Measurements from ENCODE around the gene PROSER1.
A peak's percentile ranks its signal among the peaks of the same experiment; 100 is the strongest.
"Not testable (repeated sequence)": the region's sequence is repeated elsewhere in the genome, so short reads cannot be mapped to it uniquely, and the experiment has no call there.

PROSER1 gene

DNA sequence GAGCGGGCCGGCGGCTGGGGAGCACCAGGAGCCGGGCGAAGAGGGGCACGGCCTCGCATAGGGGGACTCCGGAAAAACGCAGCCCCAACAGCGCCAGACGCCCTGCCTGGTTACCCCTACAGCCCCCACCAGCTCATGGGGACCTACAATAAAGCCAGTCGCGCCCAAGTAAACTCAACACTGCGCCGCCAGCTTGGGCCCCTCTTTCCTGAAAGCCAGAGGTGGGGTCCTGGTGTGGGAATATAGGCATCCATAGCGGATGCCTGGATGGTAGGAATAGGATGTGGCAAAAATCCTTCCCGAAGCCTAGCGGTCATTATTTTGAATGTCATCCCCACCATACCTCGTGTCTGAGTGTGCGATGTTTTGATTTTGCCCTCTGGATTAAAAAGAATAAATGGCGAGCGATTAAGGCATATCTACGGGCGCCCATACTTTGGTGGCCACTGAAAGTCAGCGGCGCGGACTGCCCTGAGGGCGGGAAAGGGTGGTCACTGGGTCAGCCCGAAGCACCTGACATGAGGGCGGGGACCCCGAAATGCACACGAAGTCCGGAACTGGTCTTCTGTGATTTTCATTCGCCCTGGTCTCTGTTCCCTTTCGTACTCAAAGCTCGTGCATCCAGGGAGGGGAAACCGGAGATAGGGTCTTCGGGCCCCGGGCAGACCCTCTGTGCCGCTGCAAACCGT is at the start of gene PROSER1, which contains the start of gene NHLRC3:
TSS of gene PROSER1 (minus strand) at position 210 of the 689 bp plus-strand sequence. CDS start 847 bp downstream, outside the sequence.
TSS of gene NHLRC3 (plus strand) at position 577 of the 689 bp plus-strand sequence. CDS start 184 bp downstream, outside the sequence.
- Histone ChIP-seq H3K9ac (ENCODE audit: low read depth, low read length) (peak within 1 kb of the TSS; percentile 83), H3K9me3 (ENCODE audit: control insufficient read depth, insufficient read depth, low read length) (no peaks in the 10 kb centered on the region), H3K4me1 (ENCODE audit: control insufficient read depth, insufficient read depth, low read length) (peaks cover 23% of the 10 kb centered on the region), H3K27me3 (ENCODE audit: control insufficient read depth, insufficient read depth, low read length) (no peaks in the 10 kb centered on the region), H3K4me3 (ENCODE audit: low read depth, low read length) (peak within 1 kb of the TSS; percentile 85), H3K36me3 (ENCODE audit: control insufficient read depth, insufficient read depth, low read length) (peaks cover 14% of the 10 kb centered on the region), H3K27ac (ENCODE audit: low read depth, low read length) (peak within 1 kb of the TSS; percentile 96)

DNA sequence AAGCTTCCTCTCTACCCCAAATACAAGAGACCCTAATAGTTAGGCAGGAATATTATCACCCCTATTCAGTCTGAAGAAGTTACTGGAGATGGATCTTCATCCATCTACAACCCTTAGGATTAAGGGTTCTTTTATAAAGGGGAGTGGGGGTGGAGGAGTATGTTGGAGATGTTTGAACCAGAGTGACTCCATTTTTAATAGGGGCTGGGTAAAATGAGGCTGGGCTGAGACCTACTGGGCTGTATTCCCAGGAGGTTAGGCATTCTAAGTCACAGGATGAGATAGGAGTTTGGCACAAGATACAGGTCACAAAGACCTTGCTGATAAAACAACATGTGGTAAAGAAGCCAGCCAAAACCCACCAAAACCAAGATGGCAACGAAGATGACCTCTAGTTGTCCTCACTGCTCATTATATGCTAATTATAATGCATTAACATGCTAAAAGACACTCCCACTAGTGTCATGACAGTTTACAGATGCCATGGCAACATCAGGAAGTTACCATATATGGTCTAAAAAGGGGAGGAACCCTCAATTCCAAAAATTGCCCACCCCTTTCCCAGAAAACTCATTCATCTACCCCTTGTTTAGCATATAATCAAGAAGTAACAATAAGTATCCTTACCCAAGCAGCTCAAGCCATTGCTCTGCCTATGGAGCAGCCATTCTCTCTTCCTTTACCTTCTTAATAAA is 48.5 kb upstream of the PROSER1 start:
- not testable (repeated sequence) for H3K9me3 ChIP-seq (ENCODE audit: control insufficient read depth, insufficient read depth, low read length); H3K27ac ChIP-seq (ENCODE audit: low read depth, low read length); H3K27me3 ChIP-seq (ENCODE audit: control insufficient read depth, insufficient read depth, low read length); H3K4me3 ChIP-seq (ENCODE audit: low read depth, low read length); H3K36me3 ChIP-seq (ENCODE audit: control insufficient read depth, insufficient read depth, low read length); H3K4me1 ChIP-seq (ENCODE audit: control insufficient read depth, insufficient read depth, low read length); H3K9ac ChIP-seq (ENCODE audit: low read depth, low read length)

DNA sequence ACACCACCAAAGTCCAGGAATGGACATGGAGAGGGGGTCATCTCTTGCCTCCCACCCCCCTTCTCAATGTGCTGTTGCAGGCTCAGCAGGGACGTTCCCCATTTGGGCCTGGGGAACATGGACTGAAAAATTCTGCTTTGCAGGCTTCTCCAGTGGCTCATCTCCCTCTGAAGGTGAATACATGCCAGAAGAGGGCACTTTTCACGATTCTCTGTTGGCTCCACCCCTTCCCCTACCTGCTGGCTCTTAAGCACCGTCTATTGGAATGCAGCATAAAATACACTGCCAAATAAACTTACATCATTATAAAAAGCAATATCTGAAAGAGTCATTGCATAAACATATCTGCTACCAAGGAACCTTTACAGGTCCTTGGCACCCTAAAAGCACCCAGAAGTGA is 36.1 kb upstream of the PROSER1 start:
- H3K27me3 ChIP-seq (ENCODE audit: control insufficient read depth, insufficient read depth, low read length) = no peaks in the 10 kb centered on the region
- no peaks in the 10 kb centered on the region for H3K36me3 ChIP-seq (ENCODE audit: control insufficient read depth, insufficient read depth, low read length)
- no peak overlapping the region for H3K27ac ChIP-seq (ENCODE audit: low read depth, low read length)
- H3K9ac ChIP-seq (ENCODE audit: low read depth, low read length) = no peak overlapping the region
- no peak overlapping the region for H3K4me3 ChIP-seq (ENCODE audit: low read depth, low read length)
- no peaks in the 10 kb centered on the region for H3K4me1 ChIP-seq (ENCODE audit: control insufficient read depth, insufficient read depth, low read length)
- H3K9me3 ChIP-seq (ENCODE audit: control insufficient read depth, insufficient read depth, low read length) = no peaks in the 10 kb centered on the region

DNA sequence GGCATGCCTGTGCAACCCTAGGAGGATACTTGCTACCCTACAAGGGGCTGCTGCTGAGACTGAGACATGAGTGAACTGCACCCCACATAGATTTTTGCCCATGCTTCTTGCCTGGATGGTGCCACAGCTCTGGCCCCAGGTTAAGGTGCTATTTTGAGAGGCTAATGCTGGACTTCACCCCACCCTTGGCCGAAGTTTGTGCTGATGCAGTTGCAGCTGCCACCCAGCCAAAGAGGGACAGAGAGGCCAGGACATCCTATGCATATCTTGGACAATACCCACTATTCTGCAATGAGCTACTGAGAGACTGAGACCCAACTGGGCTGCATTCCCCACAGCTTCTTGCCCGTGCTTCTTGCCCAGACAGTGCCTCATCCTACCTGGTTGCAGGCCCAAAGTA is 35.0 kb upstream of the PROSER1 start:
- Histone ChIP-seq H3K36me3 (ENCODE audit: control insufficient read depth, insufficient read depth, low read length) (no peaks in the 10 kb centered on the region), H3K9me3 (ENCODE audit: control insufficient read depth, insufficient read depth, low read length) (no peaks in the 10 kb centered on the region), H3K27ac (ENCODE audit: low read depth, low read length) (no peak overlapping the region), H3K9ac (ENCODE audit: low read depth, low read length) (no peak overlapping the region), H3K4me1 (ENCODE audit: control insufficient read depth, insufficient read depth, low read length) (no peaks in the 10 kb centered on the region), H3K4me3 (ENCODE audit: low read depth, low read length) (no peak overlapping the region), H3K27me3 (ENCODE audit: control insufficient read depth, insufficient read depth, low read length) (no peaks in the 10 kb centered on the region)

DNA sequence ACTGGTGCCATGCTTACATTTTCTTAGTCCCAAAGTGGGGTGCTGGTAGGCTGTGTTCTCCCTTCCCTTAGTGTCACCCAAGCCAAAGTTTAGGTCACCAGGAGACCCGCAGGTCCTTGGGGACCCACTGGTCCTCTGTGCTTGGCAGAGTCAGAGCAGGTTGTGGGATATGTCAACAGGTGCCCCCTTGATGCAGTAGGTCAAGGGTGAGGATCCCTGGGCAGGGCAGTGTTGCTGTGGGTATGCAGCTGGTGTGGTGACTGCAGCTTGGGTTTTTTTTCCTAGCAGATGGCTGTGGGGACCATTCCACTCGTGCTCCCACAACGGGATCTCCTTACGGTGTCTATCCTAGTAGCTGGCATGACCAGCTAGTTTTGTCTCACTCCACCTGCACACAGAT is 24.1 kb upstream of the PROSER1 start:
- no peaks in the 10 kb centered on the region for H3K4me1 ChIP-seq (ENCODE audit: control insufficient read depth, insufficient read depth, low read length)
- no peaks in the 10 kb centered on the region for H3K36me3 ChIP-seq (ENCODE audit: control insufficient read depth, insufficient read depth, low read length)
- no peak overlapping the region for H3K9ac ChIP-seq (ENCODE audit: low read depth, low read length)
- H3K4me3 ChIP-seq (ENCODE audit: low read depth, low read length) = no peak overlapping the region
- no peak overlapping the region for H3K27ac ChIP-seq (ENCODE audit: low read depth, low read length)
- H3K9me3 ChIP-seq (ENCODE audit: control insufficient read depth, insufficient read depth, low read length) = no peaks in the 10 kb centered on the region
- no peaks in the 10 kb centered on the region for H3K27me3 ChIP-seq (ENCODE audit: control insufficient read depth, insufficient read depth, low read length)

DNA sequence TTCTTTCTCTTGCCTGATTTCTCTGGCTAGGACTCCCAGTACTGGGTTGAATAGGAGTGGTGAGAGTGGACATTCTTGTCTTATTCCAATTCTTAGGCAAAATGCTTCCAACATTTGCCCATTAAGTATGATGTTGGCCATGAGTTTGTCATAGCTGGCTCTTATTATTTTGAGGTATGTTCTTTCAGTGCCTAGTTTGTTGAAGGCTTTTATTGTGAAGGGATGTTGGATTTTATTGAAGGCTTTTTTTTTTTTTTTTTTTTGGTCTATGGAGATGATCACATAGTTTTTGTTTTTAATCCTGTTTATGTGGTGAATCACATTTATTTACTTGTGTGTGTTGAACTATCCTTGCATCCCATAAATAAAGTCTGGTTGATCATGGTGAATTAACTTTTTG is 20.2 kb upstream of the PROSER1 start:
- Histone ChIP-seq H3K36me3 (ENCODE audit: control insufficient read depth, insufficient read depth, low read length) (no peaks in the 10 kb centered on the region), H3K27ac (ENCODE audit: low read depth, low read length) (no peak overlapping the region), H3K9ac (ENCODE audit: low read depth, low read length) (no peak overlapping the region), H3K4me1 (ENCODE audit: control insufficient read depth, insufficient read depth, low read length) (no peaks in the 10 kb centered on the region), H3K4me3 (ENCODE audit: low read depth, low read length) (no peak overlapping the region), H3K27me3 (ENCODE audit: control insufficient read depth, insufficient read depth, low read length) (no peaks in the 10 kb centered on the region), H3K9me3 (ENCODE audit: control insufficient read depth, insufficient read depth, low read length) (no peaks in the 10 kb centered on the region)

DNA sequence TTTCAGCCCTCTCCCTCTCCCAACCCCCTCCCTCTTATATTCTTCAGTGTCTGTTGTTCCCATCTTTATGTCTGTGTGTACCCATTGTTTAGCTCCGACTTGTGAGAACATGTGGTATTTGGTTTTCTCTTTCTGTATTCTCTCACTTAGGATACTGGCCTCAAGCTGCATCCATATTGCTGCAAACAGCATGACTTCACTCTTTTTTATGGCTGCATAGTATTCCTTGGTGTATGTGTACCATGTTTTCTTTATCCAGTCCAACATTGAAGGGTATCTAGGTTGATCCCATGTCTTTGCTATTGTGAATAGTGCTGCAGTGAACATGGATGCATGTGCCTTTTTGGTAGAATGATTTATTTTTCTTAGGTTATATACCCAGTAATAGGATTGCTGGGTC is 18.1 kb upstream of the PROSER1 start:
- Histone ChIP-seq H3K9ac (ENCODE audit: low read depth, low read length) (no peak overlapping the region), H3K4me3 (ENCODE audit: low read depth, low read length) (no peak overlapping the region), H3K4me1 (ENCODE audit: control insufficient read depth, insufficient read depth, low read length) (no peaks in the 10 kb centered on the region; the same call in 1 of the 2 replicates), H3K27me3 (ENCODE audit: control insufficient read depth, insufficient read depth, low read length) (no peaks in the 10 kb centered on the region), H3K36me3 (ENCODE audit: control insufficient read depth, insufficient read depth, low read length) (no peaks in the 10 kb centered on the region), H3K27ac (ENCODE audit: low read depth, low read length) (no peak overlapping the region), H3K9me3 (ENCODE audit: control insufficient read depth, insufficient read depth, low read length) (no peaks in the 10 kb centered on the region)

DNA sequence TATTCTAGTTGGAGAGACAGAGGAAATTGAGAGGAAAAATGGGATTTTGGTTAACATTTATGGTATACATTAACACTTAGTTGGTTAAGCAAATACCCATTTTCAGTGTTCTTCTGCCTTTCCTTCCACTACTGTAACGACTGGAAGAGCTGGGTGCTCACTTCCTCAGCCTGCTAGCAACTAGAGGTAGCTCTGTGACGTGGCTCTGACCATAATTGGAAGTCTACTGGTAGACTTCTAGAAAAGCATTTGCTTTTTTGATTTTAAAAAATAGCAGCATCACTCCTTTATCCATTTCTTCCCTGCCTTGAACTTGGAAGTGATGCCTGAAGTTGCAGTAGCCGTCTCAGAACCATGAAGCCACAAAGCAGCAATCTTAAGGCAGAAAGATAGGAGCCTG is 16.2 kb upstream of the PROSER1 start:
- H3K4me3 ChIP-seq (ENCODE audit: low read depth, low read length) = no peak overlapping the region
- H3K9me3 ChIP-seq (ENCODE audit: control insufficient read depth, insufficient read depth, low read length) = no peaks in the 10 kb centered on the region
- no peak overlapping the region for H3K9ac ChIP-seq (ENCODE audit: low read depth, low read length)
- H3K36me3 ChIP-seq (ENCODE audit: control insufficient read depth, insufficient read depth, low read length) = no peaks in the 10 kb centered on the region; the same call in 1 of the 2 replicates
- no peaks in the 10 kb centered on the region; the same call in 1 of the 2 replicates for H3K4me1 ChIP-seq (ENCODE audit: control insufficient read depth, insufficient read depth, low read length)
- H3K27me3 ChIP-seq (ENCODE audit: control insufficient read depth, insufficient read depth, low read length) = no peaks in the 10 kb centered on the region
- H3K27ac ChIP-seq (ENCODE audit: low read depth, low read length) = no peak overlapping the region

DNA sequence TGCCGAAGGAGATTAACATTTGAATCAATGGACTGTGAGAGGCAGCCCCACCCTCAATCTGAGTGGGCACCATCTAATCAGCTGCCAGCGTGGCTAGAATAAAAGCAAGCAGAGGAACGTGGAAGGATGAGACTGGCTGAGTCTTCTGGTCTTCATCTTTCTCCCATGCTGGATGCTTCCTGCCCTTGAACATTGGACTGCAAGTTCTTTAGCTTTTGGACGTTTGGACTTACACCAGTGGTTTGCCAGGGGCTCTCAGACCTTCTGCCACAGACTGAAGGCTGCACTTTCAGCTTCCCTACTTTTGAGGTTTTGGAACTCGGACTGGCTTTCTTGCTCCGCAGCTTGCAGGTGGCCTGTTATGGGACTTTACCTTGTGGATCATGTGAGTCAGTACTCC is 15.1 kb upstream of the PROSER1 start:
- no peak overlapping the region for H3K27ac ChIP-seq (ENCODE audit: low read depth, low read length)

DNA sequence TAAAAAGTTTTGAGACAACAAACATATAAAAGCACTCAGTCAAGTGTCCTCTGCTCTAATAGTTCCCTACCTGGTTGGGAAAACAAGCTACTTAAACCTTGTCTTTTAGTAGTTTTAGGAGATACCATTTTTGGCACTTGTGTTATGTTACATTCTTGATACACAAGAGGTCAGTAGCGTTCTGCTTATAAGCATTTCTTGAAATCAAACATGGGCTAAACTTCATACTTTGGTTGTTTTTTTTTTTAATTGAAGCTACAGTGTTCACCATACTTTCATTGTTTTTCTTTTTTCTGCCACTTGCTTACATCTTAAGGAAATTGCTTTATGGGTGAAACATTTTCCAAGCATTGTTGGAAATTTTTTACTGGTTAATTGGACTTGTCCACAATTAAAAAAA is 13.3 kb upstream of the PROSER1 start:
- Histone ChIP-seq H3K27ac (ENCODE audit: low read depth, low read length) (no peak overlapping the region), H3K9me3 (ENCODE audit: control insufficient read depth, insufficient read depth, low read length) (no peaks in the 10 kb centered on the region), H3K4me3 (ENCODE audit: low read depth, low read length) (no peak overlapping the region), H3K4me1 (ENCODE audit: control insufficient read depth, insufficient read depth, low read length) (peaks cover 21% of the 10 kb centered on the region), H3K27me3 (ENCODE audit: control insufficient read depth, insufficient read depth, low read length) (no peaks in the 10 kb centered on the region), H3K9ac (ENCODE audit: low read depth, low read length) (no peak overlapping the region), H3K36me3 (ENCODE audit: control insufficient read depth, insufficient read depth, low read length) (no peaks in the 10 kb centered on the region; the same call in 1 of the 2 replicates)

More for the DNA sequence above, 15.1 kb upstream of the PROSER1 start:
- Histone ChIP-seq H3K27me3 (ENCODE audit: control insufficient read depth, insufficient read depth, low read length) (no peaks in the 10 kb centered on the region), H3K4me1 (ENCODE audit: control insufficient read depth, insufficient read depth, low read length) (peaks cover 10% of the 10 kb centered on the region), H3K9me3 (ENCODE audit: control insufficient read depth, insufficient read depth, low read length) (no peaks in the 10 kb centered on the region), H3K36me3 (ENCODE audit: control insufficient read depth, insufficient read depth, low read length) (no peaks in the 10 kb centered on the region; the same call in 1 of the 2 replicates), H3K9ac (ENCODE audit: low read depth, low read length) (no peak overlapping the region), H3K4me3 (ENCODE audit: low read depth, low read length) (no peak overlapping the region)

DNA sequence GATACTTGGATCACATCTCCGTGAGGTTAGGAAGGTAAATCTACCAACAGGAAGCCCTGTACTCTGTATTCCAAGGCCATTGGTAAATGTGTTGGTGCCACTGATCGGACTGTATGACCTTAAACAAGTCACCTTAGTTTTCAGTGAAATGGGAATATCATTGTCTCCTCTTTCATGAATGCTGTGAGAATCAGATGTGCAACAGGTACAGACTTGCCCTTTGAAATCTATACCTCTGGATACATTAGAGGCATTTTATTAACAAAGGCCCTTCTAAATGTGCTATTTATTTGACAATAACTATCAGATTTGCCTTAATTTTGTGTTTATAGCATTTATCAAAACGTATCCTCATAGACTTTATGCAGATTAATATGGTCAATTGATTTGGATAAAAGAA is 11.4 kb upstream of the PROSER1 start:
- H3K9ac ChIP-seq (ENCODE audit: low read depth, low read length) = no peak overlapping the region
- H3K4me1 ChIP-seq (ENCODE audit: control insufficient read depth, insufficient read depth, low read length) = peaks cover 21% of the 10 kb centered on the region
- H3K9me3 ChIP-seq (ENCODE audit: control insufficient read depth, insufficient read depth, low read length) = no peaks in the 10 kb centered on the region
- no peaks in the 10 kb centered on the region for H3K27me3 ChIP-seq (ENCODE audit: control insufficient read depth, insufficient read depth, low read length)
- H3K4me3 ChIP-seq (ENCODE audit: low read depth, low read length) = no peak overlapping the region
- no peak overlapping the region for H3K27ac ChIP-seq (ENCODE audit: low read depth, low read length)
- peaks cover 13% of the 10 kb centered on the region for H3K36me3 ChIP-seq (ENCODE audit: control insufficient read depth, insufficient read depth, low read length)
